GM18867 (cell line): ENCODE data around the gene LINGO4.

Source experiments
- ATAC-seq: cut with Tn5 transposase; IDR thresholded peaks from one replicate; pipeline ENCODE4 v1.9.1; 2021; ENCODE audit warnings: mild to moderate bottlenecking, moderate library complexity; ENCODE audit not compliant: unreplicated experiment

LINGO4 gene

GRCh38 chr1:151814971-151815545 is 9.8 kb upstream of the LINGO4 start:
- ATAC-seq = no peak

GRCh38 chr1:151814426-151814825 is 9.2 kb upstream of the LINGO4 start:
- ATAC-seq = no peak

GRCh38 chr1:151813271-151813977 is 8.2 kb upstream of the LINGO4 start:
- no peak for ATAC-seq

GRCh38 chr1:151811181-151811580 is 6.0 kb upstream of the LINGO4 start:
- ATAC-seq = no peak

- ATAC-seq = no peak
Measured at GRCh38 chr1:151809985-151810556, 4.9 kb upstream of the LINGO4 start.

- ATAC-seq = no peak
Measured at GRCh38 chr1:151809290-151809984, 4.2 kb upstream of the LINGO4 start.

GRCh38 chr1:151807766-151808165 is 2.5 kb upstream of the LINGO4 start:
- no peak for ATAC-seq

- no peak for ATAC-seq
Measured at GRCh38 chr1:151807131-151807530, 1.9 kb upstream of the LINGO4 start.

- ATAC-seq = no peak
Measured at GRCh38 chr1:151806170-151806569, 951 bp upstream of the LINGO4 start.

- no peak for ATAC-seq
Measured at GRCh38 chr1:151803915-151804314, 1.3 kb downstream of the LINGO4 start.

- ATAC-seq = no peak
Measured at GRCh38 chr1:151803164-151803563, 2.1 kb downstream of the LINGO4 start.

- no peak for ATAC-seq
Measured at GRCh38 chr1:151802372-151802771, 2.8 kb downstream of the LINGO4 start.

GRCh38 chr1:151801846-151802245 is 3.4 kb downstream of the LINGO4 start:
- no peak for ATAC-seq

- ATAC-seq = no peak
Measured at GRCh38 chr1:151801310-151801820, 3.9 kb downstream of the LINGO4 start.

- no peak for ATAC-seq
Measured at GRCh38 chr1:151800830-151801229, 4.4 kb downstream of the LINGO4 start.

GRCh38 chr1:151799179-151800022 is 5.8 kb downstream of the LINGO4 start:
- ATAC-seq = no peak

- ATAC-seq = no peak
Measured at GRCh38 chr1:151798571-151798970, 6.6 kb downstream of the LINGO4 start.

GRCh38 chr1:151790940-151791651 is 14.1 kb downstream of the LINGO4 start:
- ATAC-seq = no peak

GRCh38 chr1:151790071-151790939 is 14.9 kb downstream of the LINGO4 start, which contains the start of gene TDRKH:
TSS of gene TDRKH (minus strand) at chr1:151790500. CDS start at chr1:151783022, 7,478 bp downstream.
- peak; percentile 92 for ATAC-seq
